Measurements from ENCODE around the gene DCLK1.

Gene DCLK1

GRCh38 chr13:35855531-35856019, 275.6 kb downstream of the DCLK1 start:
- no peak overlapping the region for H3K4me3 ChIP-seq (ENCODE audit: low read depth, low read length)
- TF ChIP-seq CTCF (IDR thresholded peaks at IDR 0.05; ENCODE audit: borderline replicate concordance, insufficient read depth, low read depth, low read length), result no peak

- TF ChIP-seq CTCF (IDR thresholded peaks at IDR 0.05; ENCODE audit: borderline replicate concordance, insufficient read depth, low read depth, low read length), result no peak
- H3K4me3 ChIP-seq (ENCODE audit: low read depth, low read length), result no peak overlapping the region
Measured at GRCh38 chr13:35854286-35854685, 276.9 kb downstream of the DCLK1 start.

GRCh38 chr13:35851881-35852280, 279.3 kb downstream of the DCLK1 start:
- TF ChIP-seq CTCF (IDR thresholded peaks at IDR 0.05; ENCODE audit: borderline replicate concordance, insufficient read depth, low read depth, low read length), result no peak
- H3K4me3 ChIP-seq (ENCODE audit: low read depth, low read length), result no peak overlapping the region

- H3K4me3 ChIP-seq (ENCODE audit: low read depth, low read length), result no peak overlapping the region
- TF ChIP-seq CTCF (IDR thresholded peaks at IDR 0.05; ENCODE audit: borderline replicate concordance, insufficient read depth, low read depth, low read length), result no peak
Measured at GRCh38 chr13:35851356-35851755, 279.8 kb downstream of the DCLK1 start.

- H3K4me3 ChIP-seq (ENCODE audit: low read depth, low read length), result no peak overlapping the region
- TF ChIP-seq CTCF (IDR thresholded peaks at IDR 0.05; ENCODE audit: borderline replicate concordance, insufficient read depth, low read depth, low read length), result no peak
Measured at GRCh38 chr13:35850569-35850968, 280.6 kb downstream of the DCLK1 start.

- TF ChIP-seq CTCF (IDR thresholded peaks at IDR 0.05; ENCODE audit: borderline replicate concordance, insufficient read depth, low read depth, low read length), result no peak
- no peak overlapping the region for H3K4me3 ChIP-seq (ENCODE audit: low read depth, low read length)
Measured at GRCh38 chr13:35849256-35849644, 281.9 kb downstream of the DCLK1 start.

- no peak for TF ChIP-seq CTCF (IDR thresholded peaks at IDR 0.05; ENCODE audit: borderline replicate concordance, insufficient read depth, low read depth, low read length)
- no peak overlapping the region for H3K4me3 ChIP-seq (ENCODE audit: low read depth, low read length)
Measured at GRCh38 chr13:35848336-35849255, 282.6 kb downstream of the DCLK1 start.
